H9 (cell line): Measurements from ENCODE around the gene ZNF428. TPM values are rescaled to one million over a fixed set of nuclear protein-coding genes. Genes with fewer than 3 reads are reported as not detected.
A peak's percentile ranks its signal among the peaks of the same experiment; 100 is the strongest.

ENCODE experiments used
- DNase-seq: peaks from one replicate; pipeline ENCODE4 v3.0.0-alpha.2; 2017
- H2AFZ ChIP-seq: one replicate; pipeline ENCODE4 v1.6.1; 2013; ENCODE audit warnings: mild to moderate bottlenecking, low read length, control low read depth, moderate library complexity
- H2AK5ac ChIP-seq: 2 replicates; pipeline ENCODE4 v1.6.1; 2013; ENCODE audit warnings: low read length, control low read depth, mixed read lengths; ENCODE audit not compliant: insufficient read length
- H2BK120ac ChIP-seq: one replicate; pipeline ENCODE4 v1.6.1; 2013; ENCODE audit warnings: low read depth, mild to moderate bottlenecking, low read length, control low read depth, inconsistent platforms; ENCODE audit not compliant: poor library complexity, severe bottlenecking
- H2BK12ac ChIP-seq: 2 replicates; pipeline ENCODE4 v1.6.1; 2013; ENCODE audit warnings: low read length, control low read depth, mixed read lengths, low read depth; ENCODE audit not compliant: insufficient read length
- H2BK15ac ChIP-seq: 2 replicates; pipeline ENCODE4 v1.6.1; 2013; ENCODE audit warnings: low read depth, low read length, control low read depth
- H2BK20ac ChIP-seq: one replicate; pipeline ENCODE4 v1.6.1; 2013; ENCODE audit warnings: low read depth, mild to moderate bottlenecking, low read length, control low read depth, inconsistent platforms; ENCODE audit not compliant: poor library complexity, severe bottlenecking
- H2BK5ac ChIP-seq: 2 replicates; pipeline ENCODE4 v1.6.1; 2013; ENCODE audit warnings: low read length, control low read depth, mixed read lengths; ENCODE audit not compliant: insufficient read length
- H3K14ac ChIP-seq: 2 replicates; pipeline ENCODE4 v1.6.1; 2013; ENCODE audit warnings: low read length, control low read depth; ENCODE audit not compliant: insufficient read depth
- H3K18ac ChIP-seq: 2 replicates; pipeline ENCODE4 v1.6.1; 2013; ENCODE audit warnings: low read depth, mild to moderate bottlenecking, mixed read lengths, low read length, control low read depth; ENCODE audit not compliant: insufficient read length
- H3K23ac ChIP-seq: 2 replicates; pipeline ENCODE4 v1.6.1; 2013; ENCODE audit warnings: low read length, control low read depth, mixed read lengths, low read depth; ENCODE audit not compliant: insufficient read length
- H3K23me2 ChIP-seq: 2 replicates; pipeline ENCODE4 v1.6.1; 2013; ENCODE audit warnings: low read depth, mild to moderate bottlenecking, mixed read lengths, low read length, control low read depth; ENCODE audit not compliant: insufficient read length, poor library complexity, severe bottlenecking
- H3K27ac ChIP-seq: 2 replicates; pipeline ENCODE4 v1.5.1; 2013; ENCODE audit warnings: low read length, control low read depth, mixed read lengths, low read depth; ENCODE audit not compliant: insufficient read length
- H3K27me3 ChIP-seq: 2 replicates; pipeline ENCODE4 v1.6.1; 2013; ENCODE audit warnings: low read length, control low read depth, inconsistent platforms; ENCODE audit not compliant: insufficient read depth
- H3K4ac ChIP-seq: 2 replicates; pipeline ENCODE4 v1.6.1; 2013; ENCODE audit warnings: low read depth, mild to moderate bottlenecking, control low read depth, inconsistent platforms, low read length, moderate library complexity
- H3K4me1 ChIP-seq: 2 replicates; pipeline ENCODE4 v1.6.1; 2013; ENCODE audit warnings: low read length, control low read depth, inconsistent platforms; ENCODE audit not compliant: insufficient read depth
- H3K4me2 ChIP-seq: 2 replicates; pipeline ENCODE4 v1.6.1; 2013; ENCODE audit warnings: low read length, control low read depth, mixed read lengths; ENCODE audit not compliant: insufficient read length, insufficient read depth
- H3K56ac ChIP-seq: 2 replicates; pipeline ENCODE4 v1.6.1; 2013; ENCODE audit warnings: low read depth, mild to moderate bottlenecking, mixed read lengths, low read length, control low read depth; ENCODE audit not compliant: insufficient read length
- H3K79me1 ChIP-seq: 2 replicates; pipeline ENCODE4 v1.6.1; 2013; ENCODE audit warnings: low read depth, mild to moderate bottlenecking, moderate library complexity, low read length, control low read depth, inconsistent platforms; ENCODE audit not compliant: insufficient read depth, poor library complexity, severe bottlenecking
- H3K79me2 ChIP-seq: 2 replicates; pipeline ENCODE4 v1.6.1; 2013; ENCODE audit warnings: low read length, control low read depth, inconsistent platforms; ENCODE audit not compliant: insufficient read depth
- H3K9ac ChIP-seq: 2 replicates; pipeline ENCODE4 v1.6.1; 2013; ENCODE audit warnings: low read length, control low read depth, mixed read lengths; ENCODE audit not compliant: insufficient read length; ENCODE audit errors: extremely low read depth
- H3K9me3 ChIP-seq: one replicate; pipeline ENCODE4 v1.6.1; 2013; ENCODE audit warnings: low read depth, low read length, inconsistent platforms; ENCODE audit not compliant: control insufficient read depth
- H3T11ph ChIP-seq: one replicate; pipeline ENCODE4 v1.6.1; 2013; ENCODE audit warnings: mild to moderate bottlenecking, low read length, control low read depth, inconsistent platforms
- H4K20me1 ChIP-seq: one replicate; pipeline ENCODE4 v1.6.1; 2013; ENCODE audit not compliant: control insufficient read depth, insufficient read length, insufficient read depth
- H4K5ac ChIP-seq: 2 replicates; pipeline ENCODE4 v1.6.1; 2013; ENCODE audit warnings: low read depth, mild to moderate bottlenecking, mixed read lengths, low read length, control low read depth; ENCODE audit not compliant: insufficient read length
- H4K8ac ChIP-seq: replicated peaks from 2 replicates; pipeline ENCODE4 v1.6.1; 2013; ENCODE audit warnings: low read length, control low read depth, mixed read lengths, low read depth; ENCODE audit not compliant: insufficient read length
- H4K91ac ChIP-seq: 2 replicates; pipeline ENCODE4 v1.6.1; 2013; ENCODE audit warnings: low read depth, mild to moderate bottlenecking, moderate library complexity, mixed read lengths, low read length, control low read depth; ENCODE audit not compliant: insufficient read length
- H3K27ac Mint-ChIP-seq, 3 experiments: 2 replicates in 2 of 3; 3 replicates in 1 of 3; pipeline ENCODE4 v1.8.0; 2020 to 2021; ENCODE audit warnings: mixed read lengths in 3 of 3, mild to moderate bottlenecking in 1 of 3, moderate library complexity in 1 of 3
- H3K27me3 Mint-ChIP-seq: 2 replicates; pipeline ENCODE4 v1.8.0; 2021; ENCODE audit warnings: low read depth, mild to moderate bottlenecking, moderate library complexity, mixed read lengths
- H3K36me3 Mint-ChIP-seq, 3 experiments: 2 replicates in 2 of 3; 3 replicates in 1 of 3; pipeline ENCODE4 v1.8.0; 2020 to 2021; ENCODE audit warnings: low read depth in 3 of 3, mixed read lengths in 3 of 3; ENCODE audit not compliant: insufficient read depth in 1 of 3
- H3K4me1 Mint-ChIP-seq, 2 experiments: 2 replicates each; pipeline ENCODE4 v1.8.0; 2020; ENCODE audit warnings: mixed read lengths in 2 of 2
- H3K4me3 Mint-ChIP-seq, 2 experiments: 2 replicates in 1 of 2; 3 replicates in 1 of 2; pipeline ENCODE4 v1.8.0; 2020 to 2021; ENCODE audit warnings: mild to moderate bottlenecking in 2 of 2, mixed read lengths in 2 of 2, moderate library complexity in 1 of 2
- H3K9me3 Mint-ChIP-seq, 2 experiments: 2 replicates in 1 of 2; 3 replicates in 1 of 2; pipeline ENCODE4 v1.8.0; 2020; ENCODE audit warnings: mild to moderate bottlenecking in 2 of 2, mixed read lengths in 2 of 2, moderate library complexity in 1 of 2
- CTCF ChIP-seq: fragments of 200-600 bp; sonication (generic); conservative IDR thresholded peaks from 3 replicates; pipeline ENCODE4 v1.8.0; 2021; ENCODE audit warnings: antibody characterized with exemption, mild to moderate bottlenecking
- WGBS: extraction: QIAGEN DNeasy Blood & Tissue Kit; methylation state at CpG from one replicate; pipeline ENCODE4 v1.1.7; 2013; ENCODE audit warnings: missing lambda C conversion rate, low lambda C conversion rate, mixed read lengths; ENCODE audit not compliant: insufficient read length; ENCODE audit errors: extremely low coverage; 5-methylcytosine and 5-hydroxymethylcytosine counted together
- total RNA-seq: library from RNA; stranded (reverse); gene quantifications from 2 replicates; pipeline ENCODE4 v1.2.1, GENCODE V29; 2021

The ZNF428 gene
- total RNA-seq, 1 experiment from 2014 or later, result 30.3 TPM

- H3K4ac ChIP-seq, result no peak overlapping the region; the same call in none of the 2 replicates
- H3K18ac ChIP-seq, result peak overlapping the region; percentile 92
- Mint-ChIP-seq H3K4me3 (peak overlapping the region; percentile 46 to 95), H3K27me3 (no peaks in the 10 kb centered on the region), H3K36me3 (peaks cover 2 to 14% (median 11%) of the 10 kb centered on the region in 3 experiments; a peak in 6 of 7 replicates), H3K9me3 (no peaks in the 10 kb centered on the region), H3K27ac (peak overlapping the region; percentile 92 to 97 (median 94)), H3K4me1 (peaks cover 29 to 49% of the 10 kb centered on the region in 2 experiments)
- H2BK120ac ChIP-seq, result no peak overlapping the region
- H2AK5ac ChIP-seq, result no peak overlapping the region
- no peaks in the 10 kb centered on the region for H3K79me2 ChIP-seq
- no peak overlapping the region for H4K8ac ChIP-seq
- peak overlapping the region; percentile 41; the same call in 1 of the 2 replicates for H2BK15ac ChIP-seq
- H3K14ac ChIP-seq, result peak overlapping the region; percentile 48; the same call in 1 of the 2 replicates
- no peaks in the 10 kb centered on the region for H4K20me1 ChIP-seq
- no peaks in the 10 kb centered on the region for H3K9me3 ChIP-seq
- no peak overlapping the region for H4K5ac ChIP-seq
- no peak overlapping the region for H2AFZ ChIP-seq
- peak overlapping the region; percentile 10 for H3K27ac ChIP-seq
- no peak overlapping the region for H3K56ac ChIP-seq
- no peak overlapping the region for H3T11ph ChIP-seq
- H2BK20ac ChIP-seq, result no peak overlapping the region
- no CpG with 5 or more reads among the region's 37 CpGs for WGBS
- peaks cover 4% of the 10 kb centered on the region; the same call in 1 of the 2 replicates for H3K4me1 ChIP-seq
- no peak overlapping the region for H2BK5ac ChIP-seq
- no peaks in the 10 kb centered on the region for H3K79me1 ChIP-seq
- peak; percentile 39 for DNase-seq
- no peaks in the 10 kb centered on the region for H3K27me3 ChIP-seq
- peaks cover 12% of the 10 kb centered on the region for H3K23me2 ChIP-seq
- peak overlapping the region; percentile 39 for H3K4me2 ChIP-seq
- no peak for TF ChIP-seq CTCF
- peak overlapping the region; percentile 52 for H3K9ac ChIP-seq
- H4K91ac ChIP-seq, result peak overlapping the region; percentile 23
- peak overlapping the region; percentile 38 for H2BK12ac ChIP-seq
- no peak overlapping the region for H3K23ac ChIP-seq
These were observed 43.2 kb downstream of the ZNF428 start for GRCh38 chr19:43575955-43576878.
